GM19438 (cell line): ENCODE data around the gene NUCB1.
"Not testable (repeated sequence)": the region's sequence is repeated elsewhere in the genome, so short reads cannot be mapped to it uniquely, and the experiment has no call there.

Experiments
- ATAC-seq: cut with Tn5 transposase; IDR thresholded peaks from one replicate; pipeline ENCODE4 v1.9.1; 2021; ENCODE audit warnings: low read depth; ENCODE audit not compliant: unreplicated experiment

NUCB1 gene

GRCh38 chr19:48900477-48901406 lies 630 bp downstream of the NUCB1 start:
- no peak for ATAC-seq

DNA sequence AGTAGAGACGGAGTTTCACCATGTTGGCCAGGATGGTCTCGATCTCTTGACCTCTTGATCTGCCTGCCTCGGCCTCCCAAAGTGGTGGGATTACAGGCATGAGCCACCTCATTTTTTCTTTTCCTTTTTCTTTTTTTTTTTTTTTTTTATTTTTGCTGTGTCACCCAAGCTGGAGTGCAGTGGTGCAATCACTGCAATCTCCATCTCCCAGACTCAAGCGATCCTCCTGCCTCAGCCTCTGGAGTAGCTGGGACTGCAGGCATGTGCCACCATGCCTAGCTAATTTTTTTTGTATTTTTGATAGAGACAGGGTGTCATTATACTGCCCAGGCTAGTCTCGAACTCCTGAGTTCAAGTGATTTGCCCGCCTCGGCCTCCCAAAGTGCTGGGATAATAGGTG lies 2.2 kb downstream of the NUCB1 start:
- not testable (repeated sequence) for ATAC-seq

- not testable (repeated sequence) for ATAC-seq
These were observed 3.7 kb downstream of the NUCB1 start for GRCh38 chr19:48903788-48904187.

DNA sequence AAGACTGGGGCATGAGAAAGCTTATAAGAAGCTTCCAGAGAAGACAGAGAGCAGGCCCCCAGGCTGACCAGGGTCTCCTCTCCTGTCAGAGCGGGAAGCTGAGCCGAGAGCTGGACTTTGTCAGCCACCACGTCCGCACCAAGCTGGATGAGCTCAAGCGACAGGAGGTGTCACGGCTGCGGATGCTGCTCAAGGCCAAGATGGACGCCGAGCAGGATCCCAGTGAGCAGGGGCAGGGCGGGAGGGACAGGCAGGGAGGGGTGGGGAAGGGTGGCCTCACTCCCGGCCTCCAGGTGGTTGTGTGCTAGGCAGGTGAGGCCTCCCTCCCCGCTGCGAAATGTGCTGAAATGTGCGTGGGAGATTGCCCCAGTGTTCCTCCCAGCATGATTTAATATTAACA lies 5.6 kb downstream of the NUCB1 start:
- no peak for ATAC-seq

DNA sequence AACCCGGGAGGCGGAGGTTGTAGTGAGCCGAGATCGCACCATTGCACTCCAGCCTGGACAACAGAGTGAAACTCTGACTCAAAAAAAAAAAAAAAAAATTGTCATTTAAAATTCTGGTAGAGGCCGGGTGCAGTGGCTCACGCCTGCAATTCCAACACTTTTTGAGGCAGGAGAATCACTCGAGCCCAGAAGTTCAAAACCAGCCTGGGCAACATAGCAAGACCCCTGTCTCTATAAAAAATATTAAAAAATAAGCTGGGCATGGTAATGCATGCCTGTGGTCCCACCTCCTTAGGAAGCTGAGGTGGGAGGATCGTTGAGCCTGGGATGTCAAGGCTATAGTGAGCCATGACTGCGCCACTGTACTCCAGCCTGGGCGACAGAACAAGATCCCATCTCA lies 6.2 kb downstream of the NUCB1 start:
- ATAC-seq = no peak

DNA sequence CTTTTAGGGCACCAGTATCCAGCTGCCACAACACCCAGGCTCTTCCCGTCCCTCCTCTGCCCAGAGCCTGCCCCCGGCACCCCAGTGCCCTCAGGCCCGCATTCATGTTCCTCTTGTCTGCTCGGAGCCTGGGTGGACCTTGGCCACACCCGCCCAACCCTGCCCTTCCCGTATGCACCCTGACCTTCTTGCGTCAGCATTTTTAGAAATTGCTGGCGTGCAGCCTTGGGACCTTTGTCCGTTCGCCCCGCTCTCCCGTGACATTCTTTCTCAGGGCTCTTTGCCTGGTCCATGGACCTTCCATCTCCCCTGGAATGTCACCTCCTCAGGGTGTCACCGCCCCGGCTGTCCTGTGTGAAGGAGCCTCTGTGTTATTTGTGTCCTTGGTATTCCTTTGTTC lies 7.6 kb downstream of the NUCB1 start:
- no peak for ATAC-seq

- ATAC-seq = not testable (repeated sequence)
These were observed 9.4 kb downstream of the NUCB1 start for GRCh38 chr19:48909424-48910077.

- ATAC-seq = no peak
These were observed 10.7 kb downstream of the NUCB1 start for GRCh38 chr19:48910803-48911202.

- ATAC-seq = no peak
These were observed 13.2 kb downstream of the NUCB1 start for GRCh38 chr19:48913114-48913889.

- no peak for ATAC-seq
These were observed 14.1 kb downstream of the NUCB1 start for GRCh38 chr19:48914181-48914580.

GRCh38 chr19:48915757-48916156 lies 15.6 kb downstream of the NUCB1 start:
- ATAC-seq = no peak

- no peak for ATAC-seq
These were observed 18.0 kb downstream of the NUCB1 start for GRCh38 chr19:48918071-48918470.

GRCh38 chr19:48918801-48919247 lies 18.7 kb downstream of the NUCB1 start:
- no peak for ATAC-seq

GRCh38 chr19:48919271-48919670 lies 19.2 kb downstream of the NUCB1 start:
- ATAC-seq = not testable (repeated sequence)

GRCh38 chr19:48920949-48921348 lies 20.8 kb downstream of the NUCB1 start:
- ATAC-seq = no peak

DNA sequence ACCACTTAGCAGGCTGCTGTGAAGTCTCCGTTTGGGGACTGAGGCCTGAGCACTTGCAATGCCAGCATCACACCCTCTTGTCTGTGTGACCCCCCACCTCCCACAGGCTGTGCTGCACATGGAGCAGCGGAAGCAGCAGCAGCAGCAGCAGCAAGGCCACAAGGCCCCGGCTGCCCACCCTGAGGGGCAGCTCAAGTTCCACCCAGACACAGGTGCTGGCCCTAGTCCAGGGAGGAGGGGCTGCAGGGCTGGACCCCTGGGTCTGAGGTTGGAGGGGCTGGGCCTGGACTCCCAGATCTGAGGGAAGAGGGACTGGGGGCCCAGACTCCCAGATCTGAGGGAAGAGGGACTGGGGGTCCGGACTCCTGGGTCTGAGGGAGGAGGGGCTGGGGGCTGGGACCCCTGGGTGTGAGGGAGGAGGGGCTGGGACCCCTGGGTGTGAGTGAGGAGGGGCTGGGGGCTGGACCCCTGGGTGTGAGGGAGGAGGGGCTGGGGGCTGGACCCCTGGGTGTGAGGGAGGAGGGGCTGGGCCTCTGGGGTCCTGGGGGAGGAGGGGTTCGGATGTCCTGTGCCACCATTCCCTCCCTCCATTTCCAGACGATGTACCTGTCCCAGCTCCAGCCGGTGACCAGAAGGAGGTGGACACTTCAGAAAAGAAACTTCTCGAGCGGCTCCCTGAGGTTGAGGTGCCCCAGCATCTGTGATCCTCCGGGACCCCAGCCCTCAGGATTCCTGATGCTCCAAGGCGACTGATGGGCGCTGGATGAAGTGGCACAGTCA lies 21.8 kb downstream of the NUCB1 start:
- no peak for ATAC-seq

DNA sequence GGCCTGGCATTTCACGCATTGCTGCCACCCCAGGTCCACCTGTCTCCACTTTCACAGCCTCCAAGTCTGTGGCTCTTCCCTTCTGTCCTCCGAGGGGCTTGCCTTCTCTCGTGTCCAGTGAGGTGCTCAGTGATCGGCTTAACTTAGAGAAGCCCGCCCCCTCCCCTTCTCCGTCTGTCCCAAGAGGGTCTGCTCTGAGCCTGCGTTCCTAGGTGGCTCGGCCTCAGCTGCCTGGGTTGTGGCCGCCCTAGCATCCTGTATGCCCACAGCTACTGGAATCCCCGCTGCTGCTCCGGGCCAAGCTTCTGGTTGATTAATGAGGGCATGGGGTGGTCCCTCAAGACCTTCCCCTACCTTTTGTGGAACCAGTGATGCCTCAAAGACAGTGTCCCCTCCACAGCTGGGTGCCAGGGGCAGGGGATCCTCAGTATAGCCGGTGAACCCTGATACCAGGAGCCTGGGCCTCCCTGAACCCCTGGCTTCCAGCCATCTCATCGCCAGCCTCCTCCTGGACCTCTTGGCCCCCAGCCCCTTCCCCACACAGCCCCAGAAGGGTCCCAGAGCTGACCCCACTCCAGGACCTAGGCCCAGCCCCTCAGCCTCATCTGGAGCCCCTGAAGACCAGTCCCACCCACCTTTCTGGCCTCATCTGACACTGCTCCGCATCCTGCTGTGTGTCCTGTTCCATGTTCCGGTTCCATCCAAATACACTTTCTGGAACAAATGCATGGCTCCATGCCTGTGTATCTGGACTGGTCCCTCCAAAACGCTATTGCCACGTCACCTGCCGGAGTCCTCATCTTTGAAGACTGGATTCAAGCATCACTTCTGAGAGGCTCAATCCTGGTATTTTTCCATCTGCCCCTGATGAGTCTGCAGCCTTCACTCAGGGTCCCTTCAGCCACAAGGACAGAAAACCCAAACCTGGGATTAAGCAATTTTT lies 22.7 kb downstream of the NUCB1 start:
- no peak for ATAC-seq

DNA sequence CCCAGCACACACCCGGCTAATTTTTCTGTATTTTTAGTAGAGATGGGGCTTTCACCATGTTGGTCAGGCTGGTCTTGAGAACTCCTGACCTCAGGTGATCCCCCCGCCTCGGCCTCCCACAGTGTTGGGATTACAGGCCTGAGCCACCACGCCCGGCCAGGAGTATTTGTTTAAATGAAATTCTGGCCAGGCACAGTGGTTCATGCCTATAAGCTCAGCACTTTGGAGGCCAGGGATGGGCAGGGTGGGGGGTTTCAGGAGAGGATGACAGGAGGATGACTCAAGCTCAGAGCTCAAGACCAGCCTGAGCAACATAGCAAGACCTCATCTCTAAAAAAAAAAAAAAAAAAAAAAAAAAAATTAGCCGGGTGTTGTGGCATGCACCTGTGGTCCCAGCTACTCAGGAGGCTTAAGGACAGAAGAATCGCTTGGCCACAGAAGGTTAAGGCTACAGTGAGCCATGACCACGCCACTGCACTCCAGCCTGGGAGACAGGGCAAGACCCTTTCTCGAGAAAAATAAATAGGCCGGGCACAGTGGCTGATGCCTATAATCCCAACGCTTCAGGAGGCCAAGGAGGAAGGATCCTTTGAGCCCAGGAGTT lies 25.2 kb downstream of the NUCB1 start:
- no peak for ATAC-seq

DNA sequence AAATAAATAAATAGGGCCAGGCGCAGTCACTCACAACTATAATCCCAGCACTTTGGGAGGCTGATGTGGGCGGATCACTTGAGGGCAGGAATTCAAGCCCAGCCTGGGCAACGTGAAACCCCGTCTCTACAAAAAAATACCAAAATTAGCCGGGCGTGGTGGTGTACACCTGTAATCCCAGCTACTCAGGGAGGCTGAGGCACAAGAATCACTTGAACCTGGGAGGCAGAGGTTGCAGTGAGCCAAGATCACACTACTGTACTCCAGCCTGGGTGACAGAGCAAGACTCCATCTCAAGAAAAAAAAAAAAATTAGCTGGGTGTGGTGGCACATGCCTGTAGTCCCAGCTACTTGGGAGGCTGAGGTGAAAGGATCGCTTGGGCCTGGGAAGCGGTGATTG lies 25.8 kb downstream of the NUCB1 start:
- not testable (repeated sequence) for ATAC-seq
